Measurements from ENCODE around the gene PRODH.
"Not testable (repeated sequence)": the region's sequence is repeated elsewhere in the genome, so short reads cannot be mapped to it uniquely, and the experiment has no call there.

Gene PRODH

DNA sequence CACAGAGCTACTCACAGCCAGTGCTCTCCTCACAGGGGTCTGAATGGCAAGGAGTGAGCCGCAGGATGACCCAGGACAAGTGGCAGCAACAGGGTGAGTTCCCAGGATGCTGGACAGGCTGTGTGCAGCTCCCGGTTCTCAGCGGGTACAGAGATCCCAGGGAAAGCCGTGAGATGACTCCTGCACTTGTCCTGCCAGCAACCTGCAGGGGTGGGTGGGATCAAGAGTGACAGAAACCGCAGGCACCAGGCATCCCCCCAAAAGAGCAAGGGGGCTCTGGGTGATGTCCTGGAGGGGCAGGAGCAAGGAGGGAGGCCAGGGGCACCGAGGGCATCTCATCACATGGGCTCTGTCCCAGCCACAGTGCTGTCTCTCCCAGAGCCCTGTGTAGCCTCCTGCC lies 15.9 kb upstream of the PRODH start:
- DNase-seq: no peak

DNA sequence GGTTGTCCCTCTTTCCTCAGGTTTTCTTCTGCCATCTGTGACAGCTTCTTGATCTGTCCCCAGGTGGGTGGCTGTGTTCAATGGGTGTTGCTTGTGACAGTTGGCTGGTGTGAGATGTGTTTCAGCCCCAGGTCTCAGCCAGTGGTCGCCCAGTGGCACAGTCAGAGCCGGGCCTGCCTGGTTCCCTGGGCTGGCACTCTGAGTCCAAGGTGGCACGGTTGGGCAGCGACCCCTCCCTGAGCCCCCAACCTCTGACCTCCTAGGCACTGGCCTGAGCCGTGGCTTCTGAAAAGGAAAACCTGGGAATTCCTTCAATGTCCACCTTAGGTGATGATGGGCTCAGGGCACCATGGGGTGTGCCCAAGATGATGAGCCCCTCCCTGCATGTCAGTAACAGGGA lies 14.0 kb upstream of the PRODH start:
- no peak for DNase-seq

- DNase-seq: no peak
These were observed 11.8 kb upstream of the PRODH start for GRCh38 chr22:18947905-18948304.

- DNase-seq: not testable (repeated sequence)
These were observed 11.0 kb upstream of the PRODH start for GRCh38 chr22:18947105-18947504.

GRCh38 chr22:18938691-18939090 lies 2.6 kb upstream of the PRODH start:
- not testable (repeated sequence) for DNase-seq

- not testable (repeated sequence) for DNase-seq
These were observed 1.4 kb downstream of the PRODH start for GRCh38 chr22:18934688-18935087.

- DNase-seq: no peak
These were observed 2.2 kb downstream of the PRODH start for GRCh38 chr22:18933914-18934313.

GRCh38 chr22:18931905-18932652 lies 4.0 kb downstream of the PRODH start:
- DNase-seq: no peak

DNA sequence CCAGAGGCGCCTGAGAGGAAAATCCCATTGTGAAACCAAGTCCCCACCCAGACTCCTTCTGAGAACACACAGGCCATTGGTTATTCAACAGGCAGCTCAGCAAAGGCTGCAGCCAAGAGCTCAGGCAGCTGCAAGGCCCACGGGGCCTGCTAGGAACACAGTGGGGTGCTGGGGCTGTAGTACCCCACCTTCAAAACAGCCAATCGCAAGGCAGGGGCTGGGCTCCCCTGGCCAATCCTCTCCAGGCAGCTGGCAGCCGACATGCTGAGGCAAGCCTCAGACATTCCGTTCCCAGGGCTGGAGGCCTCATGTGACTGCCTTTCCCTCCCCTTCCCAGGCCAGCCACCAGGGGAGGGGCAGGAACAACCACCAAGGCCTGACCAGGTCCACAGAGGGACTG lies 6.6 kb downstream of the PRODH start:
- DNase-seq: no peak

DNA sequence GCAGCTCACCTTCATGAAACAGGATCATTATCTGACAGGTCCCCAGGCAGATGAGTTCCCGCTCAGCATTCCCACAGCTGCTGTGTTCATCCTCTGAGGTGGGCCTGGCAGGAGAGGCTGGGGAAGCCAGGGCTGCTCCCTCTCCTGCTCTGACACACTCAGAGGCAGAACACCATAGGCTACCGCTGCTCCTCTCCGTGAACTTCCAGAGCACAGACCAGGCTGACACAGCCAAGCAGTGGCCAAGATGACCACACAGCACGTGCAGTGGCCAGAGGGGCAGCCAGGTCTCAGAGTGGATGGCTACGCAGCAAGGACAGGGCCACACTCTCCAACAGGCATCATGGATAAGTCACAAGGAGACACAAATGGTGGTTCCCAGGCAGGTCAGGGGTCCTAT lies 8.5 kb downstream of the PRODH start:
- DNase-seq: no peak

- DNase-seq: no peak
These were observed 9.1 kb downstream of the PRODH start for GRCh38 chr22:18927020-18927419.

- no peak for DNase-seq
These were observed 10.6 kb downstream of the PRODH start for GRCh38 chr22:18925368-18926064.

DNA sequence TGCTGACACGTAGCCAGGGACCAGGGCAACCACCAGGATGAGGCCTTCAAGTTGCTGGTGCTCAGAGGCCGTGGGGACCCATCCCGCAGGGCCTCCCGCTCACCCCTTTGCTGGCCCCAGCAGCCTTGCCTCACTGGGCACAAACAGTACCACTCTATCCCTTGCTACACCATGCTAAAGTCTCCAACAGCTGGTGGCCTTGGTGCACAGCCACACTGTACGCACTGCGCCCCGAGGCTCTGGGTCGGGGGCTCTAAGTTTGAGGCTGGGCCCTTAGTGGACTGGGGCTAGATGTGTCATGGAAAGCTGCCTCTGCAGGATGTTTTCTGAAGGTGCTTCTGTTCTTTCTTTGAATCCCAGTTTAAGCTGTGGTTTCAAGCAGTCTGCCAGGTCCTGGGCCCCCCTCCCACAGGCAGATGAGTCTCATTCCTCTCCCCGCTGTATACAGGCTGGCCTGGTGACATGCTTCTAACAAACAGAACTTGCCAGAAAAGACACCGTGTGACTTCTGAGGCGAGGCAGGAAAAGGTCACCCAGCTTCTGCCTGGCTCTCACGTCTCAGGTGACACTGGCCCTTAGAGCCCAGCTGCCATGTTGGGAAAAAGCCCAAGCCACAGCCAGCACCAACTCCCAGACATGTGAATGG lies 15.7 kb downstream of the PRODH start:
- not testable (repeated sequence) for DNase-seq

- DNase-seq: not testable (repeated sequence)
These were observed 18.3 kb downstream of the PRODH start for GRCh38 chr22:18917818-18918217.

DNA sequence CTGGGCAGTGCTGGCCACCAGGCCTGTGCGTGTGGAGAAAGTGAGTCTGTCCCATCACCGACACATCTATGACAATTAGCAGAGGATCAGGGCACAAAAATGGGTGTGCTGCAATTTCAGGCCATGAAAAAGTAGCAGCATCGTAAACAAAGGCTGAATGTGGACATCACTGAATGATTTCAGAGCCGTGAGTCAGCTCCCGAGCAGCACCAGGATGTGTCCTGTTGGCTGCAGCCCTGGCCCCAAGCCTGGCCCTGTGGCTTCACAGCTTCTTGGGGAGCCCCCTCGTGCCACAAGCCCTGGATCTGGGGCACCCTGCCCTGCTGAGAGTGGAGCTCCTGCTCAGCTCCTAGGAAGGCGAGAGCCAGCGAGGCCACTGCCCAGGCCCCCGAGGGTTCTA lies 20.5 kb downstream of the PRODH start:
- not testable (repeated sequence) for DNase-seq

- not testable (repeated sequence) for DNase-seq
These were observed 21.5 kb downstream of the PRODH start for GRCh38 chr22:18914558-18914957.

DNA sequence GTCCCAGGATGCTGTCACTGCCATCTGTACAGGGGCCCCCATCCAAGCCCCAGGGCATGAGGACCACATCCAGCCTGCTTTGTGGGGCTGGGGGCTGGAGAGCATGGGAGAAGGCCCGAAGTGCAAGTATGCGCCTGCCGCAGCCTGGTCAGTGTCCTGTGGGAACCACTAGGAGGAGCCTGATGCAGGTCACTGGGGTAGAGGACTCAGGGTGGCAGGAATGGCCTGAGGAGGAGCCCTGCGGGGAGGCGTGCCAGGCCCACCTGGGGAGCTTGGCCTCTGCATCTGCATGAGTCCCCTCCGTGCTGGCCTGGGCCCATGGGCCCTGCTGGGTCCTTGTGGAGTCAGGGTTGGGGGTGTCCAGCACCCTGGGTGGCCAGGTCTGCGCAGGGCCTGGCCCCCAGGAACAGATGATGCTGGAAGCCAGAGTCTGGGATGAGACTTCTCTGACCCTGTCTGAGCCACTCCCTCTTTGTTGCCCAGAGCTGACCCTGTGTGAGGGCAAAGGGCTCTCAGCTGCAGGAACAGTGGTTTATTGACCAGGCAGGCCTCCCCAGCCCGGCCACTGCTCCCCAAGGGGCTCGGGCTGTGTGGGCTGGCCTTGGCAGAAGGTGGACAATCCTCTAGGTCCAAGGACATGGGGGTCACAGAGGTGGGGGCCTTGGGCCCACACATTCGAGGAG lies 23.7 kb downstream of the PRODH start:
- not testable (repeated sequence) for DNase-seq

- not testable (repeated sequence) for DNase-seq
These were observed 24.6 kb downstream of the PRODH start for GRCh38 chr22:18911535-18911934.

DNA sequence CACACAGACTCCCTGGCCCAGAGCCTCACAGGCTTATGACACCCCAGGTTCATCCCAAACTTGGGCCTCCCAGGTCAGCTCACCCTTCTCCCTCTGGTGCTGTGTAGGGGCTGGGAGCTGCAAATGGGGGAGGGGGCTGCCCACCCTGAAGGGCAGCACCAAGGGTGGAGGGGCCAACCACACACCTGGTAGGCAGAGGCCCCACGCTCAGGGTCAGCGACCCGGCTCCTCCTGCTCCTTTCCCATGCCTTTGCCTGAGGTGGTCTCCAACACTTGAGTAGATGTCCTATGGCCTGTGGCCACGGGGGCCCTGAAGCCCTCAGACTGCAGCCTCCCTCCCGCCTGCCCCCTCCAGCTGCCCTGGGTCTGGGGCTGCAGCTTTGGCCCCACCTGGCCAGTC lies 26.5 kb downstream of the PRODH start:
- DNase-seq: no peak

GRCh38 chr22:18906896-18907295 lies 29.2 kb downstream of the PRODH start:
- DNase-seq: no peak

DNA sequence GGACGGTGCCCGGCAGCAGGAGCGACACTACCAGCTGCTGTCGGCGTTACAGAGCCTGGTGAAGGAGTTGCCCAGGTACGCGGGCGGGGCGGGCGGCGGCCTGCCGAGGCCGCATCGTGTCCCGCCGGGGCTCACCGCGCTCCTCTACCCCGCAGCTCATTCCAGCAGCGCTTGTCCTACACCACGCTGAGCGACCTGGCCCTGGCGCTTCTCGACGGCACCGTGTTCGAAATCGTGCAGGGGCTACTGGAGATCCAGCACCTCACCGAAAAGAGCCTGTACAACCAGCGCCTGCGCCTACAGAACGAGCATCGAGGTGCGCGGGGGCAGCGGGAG lies 29.7 kb downstream of the PRODH start:
- DNase-seq: not testable (repeated sequence)

GRCh38 chr22:18905540-18906409 lies 30.3 kb downstream of the PRODH start, which contains the start of gene DGCR6:
Gene DGCR6, plus strand, starts transcription at chr22:18906320. Its CDS starts 55 bp downstream, at chr22:18906375.
- no peak for DNase-seq
